HG03175 (cell line): Measurements from ENCODE around the gene RIT2.

ENCODE experiments used
- ATAC-seq: cut with Tn5 transposase; IDR thresholded peaks from one replicate; pipeline ENCODE4 v1.9.1; 2021; ENCODE audit warnings: mild to moderate bottlenecking, moderate library complexity; ENCODE audit not compliant: unreplicated experiment

The RIT2 gene

GRCh38 chr18:42707080-42707479, 408.4 kb downstream of the RIT2 start:
- ATAC-seq, result no peak

GRCh38 chr18:42706618-42707017, 408.9 kb downstream of the RIT2 start:
- ATAC-seq, result no peak

GRCh38 chr18:42706029-42706608, 409.4 kb downstream of the RIT2 start:
- no peak for ATAC-seq
